Tibial artery (tissue), 4 donors: ENCODE data around the gene ARL4A.

Experiments
- DNase-seq, 2 donors: peaks; one replicate each; pipeline ENCODE4 v3.0.0-alpha.2; 2019
- H3K27ac ChIP-seq, 2 donors: fragments of 200-600 bp; sonication (generic) in 1 of 2; 1 replicate in 1 of 2; 2 replicates in 1 of 2; pipeline ENCODE4 v1.5.1; 2018 to 2019; ENCODE audit warnings: mild to moderate bottlenecking in 1 of 2
- H3K27me3 ChIP-seq, 2 donors: fragments of 200-600 bp; sonication (generic) in 1 of 2; one replicate each; pipeline versions ENCODE4 v1.5.1 to v1.6.0; 2016 to 2019
- H3K36me3 ChIP-seq, 3 donors: fragments of 200-600 bp; sonication (generic) in 2 of 3; one replicate each; pipeline ENCODE4 v1.5.1; 2016 to 2019; ENCODE audit warnings: mild to moderate bottlenecking in 2 of 3
- H3K4me1 ChIP-seq, 4 donors: fragments of 200-600 bp; sonication (generic) in 2 of 4; 1 replicate in 3 of 4; 2 replicates in 1 of 4; pipeline ENCODE4 v1.5.1; 2016 to 2019
- H3K4me3 ChIP-seq, 2 donors: fragments of 200-600 bp; sonication (generic) in 1 of 2; 1 replicate in 1 of 2; 2 replicates in 1 of 2; pipeline ENCODE4 v1.5.1; 2018 to 2019; ENCODE audit warnings: mild to moderate bottlenecking in 2 of 2
- H3K9me3 ChIP-seq, 3 donors: fragments of 200-600 bp; sonication (generic) in 1 of 3; one replicate each; pipeline ENCODE4 v1.5.1; 2016 to 2019
- intact Hi-C: fragments of 100-400 bp; cut with DNase I; formaldehyde crosslinking; loops from one replicate; pipeline ENCODE4 v1.15.0; 2023; ENCODE audit warnings: low total_unique reads
- TF ChIP-seq, protein P1 (sequence below), 2 experiments: fragments of 200-600 bp in 1 of 2; fragments of 450-650 bp in 1 of 2; IDR thresholded peaks; one replicate each; pipeline ENCODE4 v1.5.1; 2017 to 2019; ENCODE audit warnings: antibody characterized with exemption in 2 of 2, mild to moderate bottlenecking in 1 of 2, moderate library complexity in 1 of 2

Gene ARL4A

DNA sequence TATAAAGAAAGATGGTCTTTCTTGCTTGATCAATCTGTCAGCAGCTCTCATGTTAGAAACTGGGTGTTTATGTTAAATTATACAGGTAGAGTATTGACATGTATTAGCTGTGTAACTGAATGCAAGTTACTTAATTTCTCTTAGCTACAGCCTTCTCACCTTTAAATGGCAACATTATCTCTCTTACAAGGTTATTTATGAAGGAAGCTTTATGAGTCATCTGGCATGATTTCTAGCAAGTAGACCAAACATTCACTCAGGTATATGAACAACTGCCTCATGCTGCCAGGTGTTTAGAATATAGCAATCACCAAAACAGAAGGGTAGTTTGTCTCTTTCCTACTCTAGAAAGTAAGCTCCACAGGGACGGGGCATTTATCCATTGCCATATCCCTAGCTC lies 8.5 kb downstream of the ARL4A start:
- no peak for DNase-seq
- Histone ChIP-seq H3K27me3 (no peaks in the 10 kb centered on the region), H3K27ac (no peak overlapping the region), H3K9me3 (peaks cover 0 to 3% (median 3%) of the 10 kb centered on the region in 3 donors), H3K4me3 (no peak overlapping the region), H3K36me3 (no peaks in the 10 kb centered on the region), H3K4me1 (no peaks in the 10 kb centered on the region)
- TF ChIP-seq, protein P1, sequence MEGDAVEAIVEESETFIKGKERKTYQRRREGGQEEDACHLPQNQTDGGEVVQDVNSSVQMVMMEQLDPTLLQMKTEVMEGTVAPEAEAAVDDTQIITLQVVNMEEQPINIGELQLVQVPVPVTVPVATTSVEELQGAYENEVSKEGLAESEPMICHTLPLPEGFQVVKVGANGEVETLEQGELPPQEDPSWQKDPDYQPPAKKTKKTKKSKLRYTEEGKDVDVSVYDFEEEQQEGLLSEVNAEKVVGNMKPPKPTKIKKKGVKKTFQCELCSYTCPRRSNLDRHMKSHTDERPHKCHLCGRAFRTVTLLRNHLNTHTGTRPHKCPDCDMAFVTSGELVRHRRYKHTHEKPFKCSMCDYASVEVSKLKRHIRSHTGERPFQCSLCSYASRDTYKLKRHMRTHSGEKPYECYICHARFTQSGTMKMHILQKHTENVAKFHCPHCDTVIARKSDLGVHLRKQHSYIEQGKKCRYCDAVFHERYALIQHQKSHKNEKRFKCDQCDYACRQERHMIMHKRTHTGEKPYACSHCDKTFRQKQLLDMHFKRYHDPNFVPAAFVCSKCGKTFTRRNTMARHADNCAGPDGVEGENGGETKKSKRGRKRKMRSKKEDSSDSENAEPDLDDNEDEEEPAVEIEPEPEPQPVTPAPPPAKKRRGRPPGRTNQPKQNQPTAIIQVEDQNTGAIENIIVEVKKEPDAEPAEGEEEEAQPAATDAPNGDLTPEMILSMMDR (IDR thresholded peaks at IDR 0.05) = no peak
- intact Hi-C loops = no loop called here

DNA sequence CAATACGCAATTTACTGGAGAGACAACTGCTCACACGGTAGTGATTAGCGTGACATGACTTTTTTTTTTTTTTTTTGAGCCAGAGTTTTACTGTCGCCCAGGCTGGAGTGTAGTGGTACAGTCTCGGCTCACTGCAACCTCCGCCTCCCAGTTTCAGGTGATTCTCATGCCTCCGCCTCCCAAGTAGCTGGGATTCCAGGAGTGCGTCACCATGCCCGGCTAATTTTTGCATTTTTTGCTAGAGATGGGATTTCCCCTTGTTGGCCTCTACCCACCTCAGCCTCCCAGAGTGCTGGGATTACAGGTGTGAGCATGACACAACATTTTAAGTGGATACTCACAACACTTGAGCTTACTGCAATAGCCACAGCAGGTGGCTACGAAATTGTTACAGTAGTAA lies 11.9 kb downstream of the ARL4A start:
- no peak for DNase-seq
- no peak overlapping the region for H3K27ac ChIP-seq
- intact Hi-C loops = no loop called here
- TF ChIP-seq, protein P1 (IDR thresholded peaks at IDR 0.05) = no peak
- peaks cover 3 to 9% (median 6%) of the 10 kb centered on the region in 3 donors for H3K9me3 ChIP-seq
- H3K4me3 ChIP-seq = no peak overlapping the region
- no peaks in the 10 kb centered on the region for H3K36me3 ChIP-seq
- H3K4me1 ChIP-seq = no peaks in the 10 kb centered on the region
- no peaks in the 10 kb centered on the region for H3K27me3 ChIP-seq

DNA sequence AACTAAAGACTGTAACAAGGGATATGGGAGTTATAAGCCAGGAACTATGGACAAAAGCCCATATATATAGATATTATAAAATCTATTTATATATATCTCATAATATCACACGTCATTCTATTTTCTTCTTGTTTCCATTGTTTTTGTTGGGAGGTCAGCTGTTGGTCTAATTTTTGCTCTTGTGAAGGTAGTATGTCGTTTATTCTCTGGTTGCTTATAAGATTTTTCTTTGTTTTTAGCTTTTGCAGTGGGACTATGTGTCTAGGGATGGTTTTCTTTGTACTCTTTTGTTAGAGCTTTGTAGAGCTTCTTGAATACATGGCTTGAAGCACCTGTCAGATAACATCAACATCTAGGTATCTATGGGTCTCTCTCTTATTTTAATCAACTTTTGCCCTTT lies 14.0 kb downstream of the ARL4A start:
- Histone ChIP-seq H3K9me3 (peaks cover 3 to 9% (median 6%) of the 10 kb centered on the region in 3 donors), H3K27me3 (no peaks in the 10 kb centered on the region), H3K27ac (no peak overlapping the region), H3K4me3 (no peak overlapping the region), H3K36me3 (no peaks in the 10 kb centered on the region), H3K4me1 (no peaks in the 10 kb centered on the region)
- intact Hi-C loops = no loop called here
- DNase-seq = no peak
- TF ChIP-seq, protein P1 (IDR thresholded peaks at IDR 0.05) = no peak

DNA sequence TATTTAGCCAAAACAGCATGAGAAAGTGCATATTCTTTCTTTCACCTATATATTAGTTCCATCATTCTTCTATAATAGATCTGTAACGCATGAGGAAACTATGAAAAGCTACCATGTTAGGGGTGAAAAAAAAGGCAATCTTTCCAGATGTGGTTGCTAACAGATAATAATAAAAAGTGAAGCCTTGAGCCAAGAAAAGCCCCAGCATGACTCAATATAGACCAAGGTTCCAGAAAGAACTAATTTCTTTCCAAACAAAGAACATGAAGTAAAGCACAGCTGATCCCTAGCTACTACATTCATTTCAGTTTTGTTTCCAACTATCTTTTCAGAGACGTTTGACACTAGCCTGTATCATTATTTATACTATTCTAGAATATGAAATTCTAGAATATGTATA lies 16.4 kb downstream of the ARL4A start:
- Histone ChIP-seq H3K9me3 (peaks cover 3 to 9% (median 6%) of the 10 kb centered on the region in 3 donors), H3K27ac (no peak overlapping the region), H3K4me1 (no peaks in the 10 kb centered on the region), H3K36me3 (no peaks in the 10 kb centered on the region), H3K27me3 (no peaks in the 10 kb centered on the region), H3K4me3 (no peak overlapping the region)
- intact Hi-C loops = no loop called here
- DNase-seq = no peak
- TF ChIP-seq, protein P1 (IDR thresholded peaks at IDR 0.05) = no peak

DNA sequence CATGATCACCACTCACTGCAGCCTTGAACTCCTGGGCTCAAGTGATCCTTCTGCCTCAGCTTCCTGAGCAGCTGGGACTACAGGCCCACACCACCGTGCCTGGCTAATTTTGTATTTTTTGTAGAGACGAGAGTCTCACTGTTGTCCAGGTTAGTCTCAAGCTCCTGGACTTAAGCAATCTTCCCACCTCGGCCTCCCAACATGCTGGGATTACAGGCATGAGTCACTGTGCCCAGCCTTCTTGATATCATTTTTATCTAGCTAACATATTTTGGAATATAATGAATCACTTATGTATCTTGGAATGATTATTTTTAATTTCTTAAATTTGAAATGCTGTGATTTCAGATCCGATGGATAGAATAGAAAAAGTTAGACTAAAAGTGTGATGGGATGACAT lies 18.4 kb downstream of the ARL4A start:
- no peak for DNase-seq
- H3K27me3 ChIP-seq = no peaks in the 10 kb centered on the region
- H3K27ac ChIP-seq = no peak overlapping the region
- intact Hi-C loops = no loop called here
- TF ChIP-seq, protein P1 (IDR thresholded peaks at IDR 0.05) = no peak
- H3K9me3 ChIP-seq = peaks cover 3 to 7% (median 5%) of the 10 kb centered on the region in 3 donors
- H3K4me1 ChIP-seq = no peaks in the 10 kb centered on the region
- H3K4me3 ChIP-seq = no peak overlapping the region
- H3K36me3 ChIP-seq = no peaks in the 10 kb centered on the region

DNA sequence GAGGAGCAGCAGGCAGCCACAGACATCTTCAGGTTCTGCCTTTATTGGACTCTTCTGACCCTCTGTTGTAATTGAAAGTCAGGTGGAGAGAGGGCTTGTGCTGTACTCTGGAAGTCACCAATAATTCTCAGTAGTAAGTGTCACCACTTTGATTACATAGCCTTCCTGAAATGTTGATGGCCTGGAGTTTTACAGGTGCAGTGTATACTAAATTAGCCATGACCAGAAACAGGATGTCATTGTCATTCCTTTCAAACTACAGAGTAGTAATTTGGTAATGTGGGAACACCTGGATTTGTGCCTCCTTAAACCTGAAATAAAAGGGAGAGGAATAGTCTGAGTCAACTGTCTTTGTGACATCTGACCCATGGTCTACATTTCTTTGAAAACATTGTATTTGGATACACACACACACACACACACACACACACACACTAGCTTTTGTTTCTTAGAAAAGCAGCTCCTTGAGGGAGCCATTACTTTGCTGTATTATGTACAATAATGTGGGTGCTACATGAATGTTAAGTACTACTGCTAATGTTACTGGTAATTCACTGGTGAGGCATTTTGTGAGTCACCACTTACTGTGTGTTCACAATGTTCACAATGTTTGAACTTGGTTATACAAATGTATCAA lies 19.6 kb downstream of the ARL4A start:
- no peak for DNase-seq
- Histone ChIP-seq H3K27me3 (no peaks in the 10 kb centered on the region), H3K4me1 (no peaks in the 10 kb centered on the region), H3K4me3 (no peak overlapping the region), H3K27ac (no peak overlapping the region), H3K9me3 (no peaks in the 10 kb centered on the region), H3K36me3 (no peaks in the 10 kb centered on the region)
- intact Hi-C loops = no loop called here
- TF ChIP-seq, protein P1 (IDR thresholded peaks at IDR 0.05) = no peak
